Fibroblast of pulmonary artery (primary cell): ENCODE results near the gene S100P.

Experiments
- DNase-seq: peaks from one replicate; pipeline ENCODE4 v3.0.0-alpha.2; 2010; ENCODE audit warnings: low read depth
- H3K4me3 ChIP-seq: replicated peaks from 2 replicates; pipeline ENCODE4 v1.5.1; 2011; ENCODE audit warnings: low read depth, mild to moderate bottlenecking, control low read depth, low read length, moderate library complexity
- TF ChIP-seq, protein P1 (sequence below): IDR thresholded peaks from 2 replicates; pipeline ENCODE4 v1.5.1; 2011; ENCODE audit warnings: mild to moderate bottlenecking, control low read depth, low read length, inconsistent platforms; ENCODE audit errors: missing control alignments

The S100P gene

DNA sequence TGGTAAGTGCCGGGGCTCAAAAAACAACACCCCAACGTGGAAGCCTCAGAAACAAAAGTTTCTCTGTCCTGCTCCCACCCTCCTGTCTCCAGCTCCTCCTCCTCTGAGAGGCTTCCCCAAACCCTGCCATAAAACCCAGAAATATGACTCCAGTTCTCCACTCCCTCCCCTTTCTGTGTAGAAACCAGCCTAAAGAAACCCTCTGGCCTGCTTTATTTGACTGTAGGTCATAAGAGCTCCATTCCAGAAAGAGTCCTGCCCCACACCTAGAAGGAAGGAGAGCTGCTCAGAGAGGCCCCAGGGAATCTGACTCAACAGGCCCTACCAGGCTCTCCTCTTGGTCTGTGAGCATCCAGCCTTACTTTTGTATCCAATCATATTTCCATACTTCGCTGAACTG lies 872 bp upstream of the S100P start:
- TF ChIP-seq, protein P1, sequence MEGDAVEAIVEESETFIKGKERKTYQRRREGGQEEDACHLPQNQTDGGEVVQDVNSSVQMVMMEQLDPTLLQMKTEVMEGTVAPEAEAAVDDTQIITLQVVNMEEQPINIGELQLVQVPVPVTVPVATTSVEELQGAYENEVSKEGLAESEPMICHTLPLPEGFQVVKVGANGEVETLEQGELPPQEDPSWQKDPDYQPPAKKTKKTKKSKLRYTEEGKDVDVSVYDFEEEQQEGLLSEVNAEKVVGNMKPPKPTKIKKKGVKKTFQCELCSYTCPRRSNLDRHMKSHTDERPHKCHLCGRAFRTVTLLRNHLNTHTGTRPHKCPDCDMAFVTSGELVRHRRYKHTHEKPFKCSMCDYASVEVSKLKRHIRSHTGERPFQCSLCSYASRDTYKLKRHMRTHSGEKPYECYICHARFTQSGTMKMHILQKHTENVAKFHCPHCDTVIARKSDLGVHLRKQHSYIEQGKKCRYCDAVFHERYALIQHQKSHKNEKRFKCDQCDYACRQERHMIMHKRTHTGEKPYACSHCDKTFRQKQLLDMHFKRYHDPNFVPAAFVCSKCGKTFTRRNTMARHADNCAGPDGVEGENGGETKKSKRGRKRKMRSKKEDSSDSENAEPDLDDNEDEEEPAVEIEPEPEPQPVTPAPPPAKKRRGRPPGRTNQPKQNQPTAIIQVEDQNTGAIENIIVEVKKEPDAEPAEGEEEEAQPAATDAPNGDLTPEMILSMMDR = no peak
- no peak for DNase-seq
- H3K4me3 ChIP-seq = no peak overlapping the region

DNA sequence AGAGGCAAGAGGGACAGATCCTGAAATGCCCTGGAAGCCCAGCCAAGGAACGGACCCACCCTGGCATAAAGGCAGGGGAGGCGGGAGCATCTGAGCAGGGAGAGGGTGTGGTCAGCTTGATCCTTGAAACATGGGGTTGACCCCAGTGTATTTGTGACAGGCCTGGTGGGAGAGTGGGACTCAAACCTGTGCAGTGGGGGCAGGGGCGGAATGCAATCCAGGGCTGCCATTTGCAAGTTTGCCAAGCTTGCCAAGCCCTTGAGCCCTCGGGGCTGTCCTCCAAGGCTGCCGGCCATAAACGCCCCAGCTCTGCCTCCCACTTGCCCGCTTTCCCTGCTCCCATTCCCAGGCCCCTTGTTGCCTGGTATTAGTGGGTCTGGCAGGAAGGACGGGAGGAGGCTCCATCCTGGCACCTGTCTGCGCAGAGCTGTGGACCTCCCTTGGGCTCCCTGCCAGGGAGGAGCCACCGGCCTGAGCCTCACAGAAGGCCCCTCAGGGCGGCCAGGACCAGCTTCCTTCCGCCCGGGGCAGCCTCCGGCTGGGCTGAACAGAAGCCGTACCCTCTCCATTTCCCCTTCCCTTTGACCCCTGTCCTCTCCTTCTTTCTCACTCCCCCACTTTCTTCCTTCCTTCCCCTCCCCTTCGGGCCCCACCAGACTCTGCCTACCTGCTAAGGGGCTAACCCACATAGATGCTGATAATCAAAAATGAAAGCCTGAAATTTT lies 661 bp downstream of the S100P start:
- no peak for DNase-seq
- no peak overlapping the region for H3K4me3 ChIP-seq
- TF ChIP-seq, protein P1 = no peak

DNA sequence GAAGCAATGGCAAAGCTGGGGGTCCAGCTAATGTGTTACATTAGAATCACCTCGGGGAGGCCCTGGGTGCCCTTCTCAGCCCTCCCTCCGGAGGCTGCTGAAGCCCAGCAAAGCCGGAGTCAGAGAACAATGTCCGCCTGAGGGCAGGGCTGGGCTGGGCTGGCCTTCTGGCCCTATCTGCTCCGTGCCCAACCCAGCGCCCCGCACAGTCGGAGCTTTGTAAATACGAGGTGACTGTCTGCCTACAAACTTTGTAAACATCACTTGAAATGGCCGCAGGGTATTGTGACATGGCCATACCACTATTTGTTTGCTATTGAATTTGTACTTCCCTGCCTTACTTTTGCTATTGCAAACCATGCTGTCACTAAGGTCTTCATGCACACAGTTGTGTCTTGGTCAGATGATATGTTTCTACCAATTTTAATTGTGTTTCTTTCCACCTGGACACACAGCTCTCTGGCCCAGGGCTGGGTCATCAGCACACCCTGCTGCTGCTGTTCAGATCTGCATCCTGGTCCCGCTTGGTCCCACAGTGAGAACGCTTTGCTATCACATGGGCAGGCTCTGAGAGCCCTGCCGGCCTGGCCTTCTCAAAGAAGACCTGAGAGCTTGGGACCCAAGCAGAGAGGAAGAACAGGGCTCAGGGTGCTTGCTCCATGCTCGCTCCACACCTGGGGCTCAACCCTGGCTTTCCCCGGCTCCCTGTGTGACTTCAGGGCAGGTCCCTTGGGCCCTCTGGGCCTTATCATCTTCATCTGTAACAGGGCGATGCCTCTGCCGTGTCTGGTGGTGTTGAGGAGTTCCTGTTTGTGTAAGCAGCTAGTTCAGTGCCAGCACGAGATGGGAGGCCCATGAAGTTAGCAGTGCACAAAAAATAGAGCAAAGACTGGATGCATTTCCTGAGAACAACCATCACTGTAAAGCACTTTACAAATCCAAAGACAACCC lies 2.3 kb downstream of the S100P start:
- TF ChIP-seq, protein P1 = no peak
- no peak overlapping the region for H3K4me3 ChIP-seq
- DNase-seq = no peak

DNA sequence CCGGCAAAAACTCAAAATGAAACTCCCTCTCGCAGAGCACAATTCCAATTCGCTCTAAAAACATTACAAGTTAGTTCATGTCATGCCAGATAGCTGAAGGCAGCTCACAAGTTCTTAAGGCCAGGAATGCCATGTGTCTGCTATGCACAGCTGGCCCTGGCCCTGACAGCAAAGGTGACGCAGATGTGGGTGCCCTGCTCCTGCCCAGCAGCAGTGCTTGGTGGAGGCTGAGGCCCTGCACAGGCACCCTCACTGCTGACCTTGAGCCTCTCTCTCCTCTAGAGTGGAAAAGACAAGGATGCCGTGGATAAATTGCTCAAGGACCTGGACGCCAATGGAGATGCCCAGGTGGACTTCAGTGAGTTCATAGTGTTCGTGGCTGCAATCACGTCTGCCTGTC lies 2.9 kb downstream of the S100P start:
- TF ChIP-seq, protein P1 = no peak
- no peak overlapping the region for H3K4me3 ChIP-seq
- DNase-seq = no peak

DNA sequence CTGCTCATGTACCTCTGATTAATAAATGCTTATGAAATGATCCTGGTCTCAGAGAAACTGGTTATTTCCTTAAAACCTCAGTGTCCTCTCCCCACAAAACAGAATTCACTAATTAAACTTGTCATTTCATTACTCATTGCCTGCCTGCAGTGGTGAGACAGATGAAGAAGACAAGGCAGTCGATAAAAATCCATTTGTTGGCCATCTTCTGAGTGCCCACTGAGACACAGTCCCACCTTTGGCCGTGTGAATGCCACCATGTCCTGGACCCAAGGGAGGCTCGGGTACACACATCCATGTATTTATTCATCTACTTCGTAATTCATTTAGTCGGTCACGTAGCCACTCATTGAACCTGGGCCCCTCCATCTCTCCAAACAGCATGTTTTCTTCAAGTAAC lies 3.5 kb downstream of the S100P start:
- DNase-seq = no peak
- no peak overlapping the region for H3K4me3 ChIP-seq
- TF ChIP-seq, protein P1 = no peak

DNA sequence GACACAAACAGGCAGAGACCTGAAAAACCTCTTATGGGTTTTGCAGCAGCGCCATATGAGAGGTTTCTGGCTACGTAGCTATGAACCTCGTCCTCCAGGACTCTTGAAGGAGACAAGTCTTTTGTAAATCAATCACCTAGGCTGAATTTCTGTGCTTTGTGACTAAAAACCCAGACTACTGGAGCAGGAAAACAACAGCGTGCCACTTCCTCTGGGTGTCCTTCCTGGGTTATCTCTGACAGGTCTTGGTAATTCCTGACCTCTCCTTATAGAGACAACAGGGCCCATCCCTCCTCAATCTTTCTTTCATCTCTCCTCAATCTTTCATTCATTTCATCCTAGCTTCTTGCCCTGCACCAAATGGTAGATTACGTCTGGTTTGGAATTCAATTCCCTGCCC lies 5.7 kb downstream of the S100P start:
- no peak for DNase-seq
- H3K4me3 ChIP-seq = no peak overlapping the region
- TF ChIP-seq, protein P1 = no peak
